HepG2 (cell line): Measurements from ENCODE around the gene HRNR. TPM values are rescaled to one million over a fixed set of nuclear protein-coding genes. Genes with fewer than 3 reads are reported as not detected.

Experiments
- ATAC-seq: fragments of 200-7000 bp; cut with Tn5 transposase; 3 replicates; pipeline ENCODE4 v1.9.1; 2020; ENCODE audit warnings: mild to moderate bottlenecking, moderate library complexity
- BruUV-seq: library from RNA; stranded (reverse); fragments of 400-500 nt; replicated peaks from 2 replicates; lab custom pipeline; 2021; lab: Mats Ljungman, UMichigan
- CTCF ChIA-PET: fragments of 300-600 bp; formaldehyde crosslinking; extraction: SDS; loops from one replicate; lab custom pipeline; 2021; ENCODE audit warnings: low total read pairs, inconsistent platforms, low intra/inter-chr PET ratio; lab: Yijun Ruan, JAX
- POLR2A ChIA-PET: fragments of 350-600 bp; sonication (Branson Sonifier 250); formaldehyde crosslinking; loops from one replicate; lab custom pipeline; 2020; ENCODE audit warnings: antibody characterized with exemption, inconsistent platforms; lab: Yijun Ruan, JAX
- DNase-seq: peaks from one replicate; pipeline ENCODE4 v3.0.0-alpha.2; 2015; ENCODE audit warnings: low spot score
- FAIRE-seq: peaks from 3 replicates; lab custom pipeline; 2011; peaks lifted over from hg19 to GRCh38; lab: Jason Lieb, UNC
- H2AFZ ChIP-seq: one replicate; pipeline ENCODE4 v1.6.1; 2011; ENCODE audit warnings: low read length, inconsistent platforms
- H3K27ac ChIP-seq: fragments of 300-600 bp; 3 replicates; pipeline ENCODE4 v1.8.0; 2011; ENCODE audit warnings: mixed run types, mild to moderate bottlenecking, mixed read lengths, low read length, inconsistent platforms; ENCODE audit not compliant: insufficient read depth; ENCODE audit errors: extremely low read length
- H3K27me3 ChIP-seq, 2 experiments: fragments of 200-600 bp in 1 of 2; 2 replicates in 1 of 2; 3 replicates in 1 of 2; pipeline versions ENCODE4 v1.6.0 to v1.8.0; 2011; ENCODE audit warnings: low read length in 2 of 2, mild to moderate bottlenecking in 2 of 2, moderate library complexity in 2 of 2, inconsistent platforms in 1 of 2; ENCODE audit not compliant: insufficient read depth in 2 of 2, control insufficient read depth in 1 of 2
- H3K36me3 ChIP-seq, 2 experiments: fragments of 200-600 bp in 1 of 2; replicated peaks in 1 of 2; 2 replicates in 1 of 2; 3 replicates in 1 of 2; pipeline versions ENCODE4 v1.5.1 to v1.8.0; 2011; ENCODE audit warnings: low read length in 2 of 2, inconsistent platforms in 1 of 2; ENCODE audit not compliant: insufficient read depth in 2 of 2, control insufficient read depth in 1 of 2
- H3K4me1 ChIP-seq: 2 replicates; pipeline ENCODE4 v1.5.1; 2012; ENCODE audit warnings: low read length, inconsistent platforms; ENCODE audit not compliant: insufficient read depth
- H3K4me2 ChIP-seq: 2 replicates; pipeline ENCODE4 v1.6.0; 2011; ENCODE audit warnings: low read depth, low read length, inconsistent platforms
- H3K4me3 ChIP-seq, 3 experiments: fragments of 200-600 bp in 1 of 3; sonication (generic), shearing (Covaris generic) in 1 of 3; replicated peaks in 1 of 3; 2 replicates each; pipeline ENCODE4 v1.5.1; 2011 to 2016; ENCODE audit warnings: low read length in 3 of 3, inconsistent platforms in 2 of 3, low read depth in 2 of 3, mild to moderate bottlenecking in 2 of 3, control low read depth in 1 of 3, mixed read lengths in 1 of 3; ENCODE audit not compliant: insufficient read depth in 1 of 3
- H3K79me2 ChIP-seq: one replicate; pipeline ENCODE4 v1.6.1; 2011; ENCODE audit warnings: low read length, inconsistent platforms; ENCODE audit not compliant: insufficient read depth
- H3K9ac ChIP-seq: 2 replicates; pipeline ENCODE4 v1.6.0; 2011; ENCODE audit warnings: mild to moderate bottlenecking, low read depth, low read length, inconsistent platforms; ENCODE audit not compliant: insufficient read depth
- H3K9me3 ChIP-seq: 2 replicates; pipeline ENCODE4 v1.5.1; 2012; ENCODE audit warnings: mild to moderate bottlenecking, low read length
- H4K20me1 ChIP-seq: 2 replicates; pipeline ENCODE4 v1.6.0; 2011; ENCODE audit warnings: inconsistent platforms, mild to moderate bottlenecking, low read length, moderate library complexity; ENCODE audit not compliant: insufficient read depth
- ATRX ChIP-seq: sonication (generic); formaldehyde crosslinking; IDR thresholded peaks from 2 replicates; pipeline ENCODE4 v1.4.0; 2020; ENCODE audit warnings: missing genetic modification reagents, borderline replicate concordance
- GTF3A ChIP-seq: sonication (generic); formaldehyde crosslinking; conservative IDR thresholded peaks from 2 replicates; pipeline ENCODE4 v1.4.0; 2020; ENCODE audit warnings: mild to moderate bottlenecking, missing genetic modification reagents
- KLF15 ChIP-seq: sonication (generic); formaldehyde crosslinking; IDR thresholded peaks from 2 replicates; pipeline ENCODE4 v1.8.1; 2023; ENCODE audit warnings: borderline replicate concordance, mild to moderate bottlenecking, inconsistent platforms, missing genetic modification reagents, mixed read lengths
- MAFF ChIP-seq: IDR thresholded peaks from 2 replicates; pipeline ENCODE4 v1.6.1; 2011; ENCODE audit warnings: low read depth, low read length, improper control_type of control experiment
- MAFK ChIP-seq, 2 experiments: IDR thresholded peaks in 1 of 2; conservative IDR thresholded peaks in 1 of 2; 2 replicates each; pipeline ENCODE4 v1.6.1; 2011; ENCODE audit warnings: improper control_type of control experiment in 2 of 2, low read length in 2 of 2
- MBNL3 ChIP-seq: fragments of 250-450 bp; sonication (Bioruptor Pico); conservative IDR thresholded peaks from 2 replicates; pipeline ENCODE4 v1.8.0; 2022; ENCODE audit warnings: mild to moderate bottlenecking, inconsistent platforms
- NFATC3 ChIP-seq: sonication (generic); formaldehyde crosslinking; IDR thresholded peaks from 2 replicates; pipeline ENCODE4 v1.5.1; 2020; ENCODE audit warnings: mild to moderate bottlenecking, missing genetic modification reagents
- PRPF4 ChIP-seq: fragments of 200-400 bp; formaldehyde crosslinking; IDR thresholded peaks from 2 replicates; pipeline ENCODE4 v1.6.1; 2016; ENCODE audit warnings: low read length, low read depth; ENCODE audit not compliant: poor library complexity, severe bottlenecking
- SMARCC2 ChIP-seq: fragments of 450-650 bp; IDR thresholded peaks from 2 replicates; pipeline ENCODE4 v1.6.1; 2017; ENCODE audit warnings: antibody characterized with exemption, mild to moderate bottlenecking
- TBL1XR1 ChIP-seq: fragments of 150-350 bp; IDR thresholded peaks from 2 replicates; pipeline ENCODE4 v1.6.1; 2014; ENCODE audit warnings: borderline replicate concordance, low read length; ENCODE audit not compliant: partially characterized antibody
- TBP ChIP-seq: sonication (generic); formaldehyde crosslinking; IDR thresholded peaks from 2 replicates; pipeline ENCODE4 v1.5.0; 2020; ENCODE audit warnings: missing genetic modification reagents
- TSC22D2 ChIP-seq: sonication (generic); formaldehyde crosslinking; IDR thresholded peaks from 2 replicates; pipeline ENCODE4 v1.5.1; 2020; ENCODE audit warnings: missing genetic modification reagents, mild to moderate bottlenecking, borderline replicate concordance
- ZBTB37 ChIP-seq: sonication (generic); formaldehyde crosslinking; IDR thresholded peaks from 2 replicates; pipeline ENCODE4 v1.4.0; 2020; ENCODE audit warnings: mild to moderate bottlenecking, missing genetic modification reagents
- ZC3H13 ChIP-seq: sonication (generic); formaldehyde crosslinking; IDR thresholded peaks from 2 replicates; pipeline ENCODE4 v1.8.1; 2023; ENCODE audit warnings: mild to moderate bottlenecking, missing genetic modification reagents, moderate library complexity
- ZC3H4 ChIP-seq: sonication (generic); formaldehyde crosslinking; IDR thresholded peaks from 2 replicates; pipeline ENCODE4 v1.4.0; 2020; ENCODE audit warnings: missing genetic modification reagents, borderline replicate concordance
- ZNF3 ChIP-seq: IDR thresholded peaks from 2 replicates; pipeline ENCODE4 v1.7.0; 2017; ENCODE audit warnings: inconsistent platforms
- ZNF367 ChIP-seq: sonication (generic); formaldehyde crosslinking; IDR thresholded peaks from 2 replicates; pipeline ENCODE4 v1.4.0; 2020; ENCODE audit warnings: missing genetic modification reagents, borderline replicate concordance
- ZNF672 ChIP-seq: sonication (generic); formaldehyde crosslinking; IDR thresholded peaks from 2 replicates; pipeline ENCODE4 v1.8.1; 2022; ENCODE audit warnings: missing genetic modification reagents
- ZNF772 ChIP-seq: sonication (generic); formaldehyde crosslinking; IDR thresholded peaks from 2 replicates; pipeline ENCODE4 v1.5.0; 2020; ENCODE audit warnings: mild to moderate bottlenecking, missing genetic modification reagents
- WGBS: methylation state at CpG from one replicate; pipeline ENCODE4 v1.1.6; 2017; ENCODE audit warnings: low lambda C conversion rate; 5-methylcytosine and 5-hydroxymethylcytosine counted together
- in situ Hi-C: cut with HindIII; loops from 2 replicates; pipeline ENCODE4 v1.10.0; 2017; ENCODE audit warnings: low pct_unique_long_range_greater_than_20kb; ENCODE audit not compliant: extremely low pct_ligation_motif_present
- intact Hi-C: fragments of 100-400 bp; cut with micrococcal nuclease; formaldehyde crosslinking; loops from one replicate; pipeline ENCODE4 v1.10.0; 2022; ENCODE audit not compliant: unreplicated experiment
- polyA plus RNA-seq, 8 experiments: library from polyadenylated mRNA; depleted of rRNA in 3 of 8; stranded (reverse) in 7 of 8; unstranded in 1 of 8; fragments of >200 nt; fragmentation: Illumina TruSeq in 4 of 8; extraction: Trizol in 4 of 8; gene quantifications; 2 replicates each; pipeline versions ENCODE4 v1.2.1 to v1.2.3, GENCODE V29; 2011 to 2016; ENCODE audit warnings: low read depth in 4 of 8, missing spikeins in 1 of 8, mixed read lengths in 1 of 8; ENCODE audit not compliant: insufficient read depth in 1 of 8
- total RNA-seq, 5 experiments: library from RNA; depleted of rRNA; stranded (reverse); fragments of >200 nt; fragmentation: Illumina TruSeq; extraction: Trizol; gene quantifications; 2 replicates each; pipeline ENCODE4 v1.2.3, GENCODE V29; 2016; ENCODE audit warnings: low read depth in 1 of 5

The HRNR gene
- total and polyA plus RNA-seq, 2 of the 13 experiments (the other 11 are each of a cell fraction or from before 2014, with no cell fraction given): not detected

DNA sequence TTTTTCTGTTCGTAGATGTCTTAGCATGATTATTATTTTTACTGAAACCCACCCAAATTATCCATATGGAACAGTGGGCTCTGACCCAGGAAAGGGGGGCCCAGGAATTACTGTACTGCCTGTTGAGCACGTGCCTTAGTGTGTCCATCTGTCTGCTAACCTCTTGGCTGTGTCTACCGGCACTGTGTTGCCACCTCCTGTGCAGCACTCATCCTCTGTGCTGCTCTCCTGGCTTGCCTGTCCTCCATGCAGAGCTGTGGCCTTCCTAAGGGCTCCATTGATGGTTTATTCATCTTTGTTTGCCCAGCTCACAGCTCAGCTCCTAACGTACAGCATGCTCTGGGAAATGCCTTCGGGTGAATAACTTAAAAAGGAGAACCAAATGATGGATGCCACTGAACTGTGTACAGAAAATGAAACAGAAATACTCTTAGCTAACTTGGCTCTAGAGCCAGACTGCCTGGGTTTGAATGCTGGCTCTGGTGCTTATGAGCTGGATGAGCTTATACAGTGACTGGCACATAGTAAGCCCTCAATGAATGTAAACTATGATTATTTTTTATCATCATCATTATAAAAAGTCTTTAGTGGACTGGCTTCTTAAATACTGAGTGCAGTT lies 53.6 kb downstream of the HRNR start:
- Histone ChIP-seq H3K27me3 (no peaks in the 10 kb centered on the region), H3K4me2 (no peak overlapping the region), H2AFZ (no peak overlapping the region), H4K20me1 (no peaks in the 10 kb centered on the region), H3K9me3 (no peaks in the 10 kb centered on the region), H3K9ac (no peak overlapping the region), H3K27ac (no peak overlapping the region), H3K36me3 (no peaks in the 10 kb centered on the region), H3K4me1 (no peaks in the 10 kb centered on the region), H3K79me2 (no peaks in the 10 kb centered on the region), H3K4me3 (no peak overlapping the region)
- BruUV-seq: no TSS peak
- FAIRE-seq (no peak), ATAC-seq (no peak), DNase-seq (no peak)
- ChIA-PET POLR2A (no interaction called here), CTCF (no interaction called here)
- in situ Hi-C loops: no loop called here
- 6% methylated on average over 4 of the region's 5 CpGs for WGBS
- intact Hi-C loops: no loop called here
- TF ChIP-seq ZC3H13: no peak

DNA sequence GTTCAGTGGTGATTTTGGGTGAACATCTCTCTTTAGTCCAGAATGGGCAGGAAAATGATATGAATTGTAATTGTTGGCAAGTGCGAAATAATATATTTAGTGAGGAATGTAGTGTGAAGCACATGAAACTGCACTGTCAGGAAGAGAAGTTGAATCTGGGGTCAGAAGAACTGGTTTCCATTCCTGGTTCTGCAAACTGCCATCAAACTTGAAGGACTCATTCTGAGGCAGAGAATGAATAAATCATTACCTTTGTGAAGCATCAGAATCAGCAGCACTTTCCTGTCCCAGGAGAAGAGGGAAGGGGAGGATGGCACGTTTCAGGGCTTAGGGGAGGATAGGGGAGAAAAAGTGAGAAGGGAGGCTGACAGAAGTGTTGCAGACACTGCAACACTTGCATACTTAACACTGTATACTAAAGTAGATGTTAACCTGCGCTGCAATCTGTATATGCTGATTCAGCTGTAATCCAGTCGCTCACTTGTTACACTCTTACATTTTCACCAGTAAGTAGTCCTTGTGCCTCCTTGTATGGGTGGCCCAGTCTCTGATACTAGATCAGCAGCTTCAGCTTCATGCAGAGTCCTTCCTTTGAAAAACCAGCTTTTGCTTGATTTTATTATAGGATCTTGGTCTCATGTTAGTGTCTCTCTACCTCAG lies 54.5 kb downstream of the HRNR start:
- Histone ChIP-seq H3K27ac (no peak overlapping the region), H3K9me3 (no peaks in the 10 kb centered on the region), H3K27me3 (no peaks in the 10 kb centered on the region), H2AFZ (no peak overlapping the region), H3K79me2 (no peaks in the 10 kb centered on the region), H3K4me2 (no peak overlapping the region), H3K36me3 (no peaks in the 10 kb centered on the region), H3K4me3 (no peak overlapping the region), H3K9ac (no peak overlapping the region), H4K20me1 (no peaks in the 10 kb centered on the region), H3K4me1 (no peaks in the 10 kb centered on the region)
- ATAC-seq (no peak), DNase-seq (no peak), FAIRE-seq (no peak)
- in situ Hi-C loops (no loop called here), intact Hi-C loops (no loop called here)
- TF ChIP-seq ZNF367 (CRISPR knock-in tag): no peak
- TF ChIP-seq MBNL3: no peak
- no peak for TF ChIP-seq ATRX
- TF ChIP-seq TSC22D2 (CRISPR knock-in tag): no peak
- no peak for TF ChIP-seq TBL1XR1
- no peak for TF ChIP-seq KLF15 (CRISPR knock-in tag)
- peak; percentile 93 for TF ChIP-seq MAFF
- no peak for TF ChIP-seq ZC3H4
- TF ChIP-seq ZNF672 (CRISPR knock-in tag): no peak
- no peak for TF ChIP-seq GTF3A (CRISPR knock-in tag)
- no peak for TF ChIP-seq ZBTB37 (CRISPR knock-in tag)
- TF ChIP-seq PRPF4: no peak
- no peak for TF ChIP-seq TBP (CRISPR knock-in tag)
- TF ChIP-seq SMARCC2: no peak
- peak; percentile 90 to 92 for TF ChIP-seq MAFK (conservative IDR thresholded peaks at IDR 0.05 in 1 of 2, IDR thresholded peaks at IDR 0.05 in 1 of 2; ENCODE audit: low read length in 2 of 2)
- TF ChIP-seq ZNF772 (CRISPR knock-in tag): no peak
- no peak for TF ChIP-seq NFATC3
- no peak for TF ChIP-seq ZNF3 (CRISPR knock-in tag)
- no TSS peak for BruUV-seq
- WGBS: 51% methylated on average over 4 of the region's 4 CpGs
- CTCF ChIA-PET: no interaction called here
- POLR2A ChIA-PET: no interaction called here
